Measurements from ENCODE around the gene KLF12. TPM values are rescaled to one million over a fixed set of nuclear protein-coding genes. Genes with fewer than 3 reads are reported as not detected.

KLF12 gene
- total RNA-seq, 4 donors from 2014 or later, result 3.2 to 7.6 (median 5.7) TPM

- H3K9me3 ChIP-seq, result no peaks in the 10 kb centered on the region
- no peak for TF ChIP-seq POLR2A (IDR thresholded peaks at IDR 0.05)
- no peak for TF ChIP-seq CTCF (IDR thresholded peaks at IDR 0.05 in 4 of 5, conservative IDR thresholded peaks at IDR 0.05 in 1 of 5)
- intact Hi-C loops (cut with DNase I; ENCODE audit: low total_unique reads) (loop anchor here (2.0 kb wide), 2 partner anchors 33 to 35 kb away; partner anchors contain the start of gene KLF12), in situ Hi-C loops (cut with MboI; ENCODE audit: low sequenced_read_pairs in 4 of 4) (no loop called here)
- no peaks in the 10 kb centered on the region for H3K36me3 ChIP-seq
- DNase-seq (no peak), ATAC-seq (no peak)
- H3K4me3 ChIP-seq, result peak overlapping the region in 2 of 4 donors; percentile 38 to 45
- H3K27me3 ChIP-seq, result no peaks in the 10 kb centered on the region
- peaks cover 11 to 30% of the 10 kb centered on the region in 2 donors for H3K4me1 ChIP-seq
- peak overlapping the region; percentile 64 to 84 (median 74) for H3K27ac ChIP-seq
These were observed 35.5 kb upstream of the KLF12 start for GRCh38 chr13:74169676-74170075.

- peak overlapping the region; percentile 15 to 45 (median 38) for H3K4me3 ChIP-seq
- H3K27ac ChIP-seq, result peak overlapping the region; percentile 64 to 84 (median 74)
- peaks cover 5 to 18% of the 10 kb centered on the region in 2 donors for H3K4me1 ChIP-seq
- no peaks in the 10 kb centered on the region for H3K27me3 ChIP-seq
- no peaks in the 10 kb centered on the region for H3K36me3 ChIP-seq
- ATAC-seq, result peak; percentile 97 to 99
- peak; percentile 75 for DNase-seq
- H3K9me3 ChIP-seq, result no peaks in the 10 kb centered on the region
- in situ Hi-C loops (cut with MboI; ENCODE audit: low sequenced_read_pairs in 4 of 4), result no loop called here
- intact Hi-C loops (cut with DNase I; ENCODE audit: low total_unique reads), result loop anchor here (2.0 kb wide), 2 partner anchors 33 to 35 kb away; partner anchors contain the start of gene KLF12
- TF ChIP-seq CTCF (IDR thresholded peaks at IDR 0.05 in 4 of 5, conservative IDR thresholded peaks at IDR 0.05 in 1 of 5) (no peak), POLR2A (IDR thresholded peaks at IDR 0.05) (peak in 1 of 2 donors; percentile 22)
These were observed 34.1 kb upstream of the KLF12 start for GRCh38 chr13:74168263-74168675.

- H3K27me3 ChIP-seq, result no peaks in the 10 kb centered on the region
- no peak for DNase-seq
- H3K4me1 ChIP-seq, result peaks cover 4 to 10% of the 10 kb centered on the region in 2 donors
- no peak for TF ChIP-seq POLR2A (IDR thresholded peaks at IDR 0.05)
- TF ChIP-seq CTCF (IDR thresholded peaks at IDR 0.05 in 4 of 5, conservative IDR thresholded peaks at IDR 0.05 in 1 of 5), result no peak
- H3K36me3 ChIP-seq, result no peaks in the 10 kb centered on the region
- H3K4me3 ChIP-seq, result no peak overlapping the region
- H3K9me3 ChIP-seq, result no peaks in the 10 kb centered on the region
- ATAC-seq, result no peak
- peak overlapping the region in 3 of 4 donors; percentile 34 to 84 (median 79) for H3K27ac ChIP-seq
- intact Hi-C loops (cut with DNase I; ENCODE audit: low total_unique reads) (no loop called here), in situ Hi-C loops (cut with MboI; ENCODE audit: low sequenced_read_pairs in 4 of 4) (no loop called here)
These were observed 32.2 kb upstream of the KLF12 start for GRCh38 chr13:74166261-74167004.

- no peaks in the 10 kb centered on the region for H3K9me3 ChIP-seq
- ATAC-seq, result no peak
- H3K27ac ChIP-seq, result no peak overlapping the region
- intact Hi-C loops (cut with DNase I; ENCODE audit: low total_unique reads) (no loop called here), in situ Hi-C loops (cut with MboI; ENCODE audit: low sequenced_read_pairs in 4 of 4) (no loop called here)
- no peaks in the 10 kb centered on the region for H3K4me1 ChIP-seq
- H3K27me3 ChIP-seq, result no peaks in the 10 kb centered on the region
- no peak for TF ChIP-seq CTCF (IDR thresholded peaks at IDR 0.05 in 4 of 5, conservative IDR thresholded peaks at IDR 0.05 in 1 of 5)
- no peak for TF ChIP-seq POLR2A (IDR thresholded peaks at IDR 0.05)
- no peaks in the 10 kb centered on the region for H3K36me3 ChIP-seq
- no peak for DNase-seq
- H3K4me3 ChIP-seq, result no peak overlapping the region
These were observed 28.6 kb upstream of the KLF12 start for GRCh38 chr13:74162782-74163181.

Measured in gastrocnemius medialis (tissue), 4 donors.